Heart right ventricle (tissue), 16 donors: ENCODE results near the gene PPIF. TPM values are rescaled to one million over a fixed set of nuclear protein-coding genes. Genes with fewer than 3 reads are reported as not detected.

Source experiments
- ATAC-seq, 8 donors: fragments of 200-7000 bp; cut with Tn5 transposase; one replicate each; pipeline ENCODE4 v1.9.1; 2020; ENCODE audit warnings: mild to moderate bottlenecking in 8 of 8, moderate library complexity in 8 of 8, moderate number of reproducible peaks in 1 of 8
- DNase-seq, 2 donors: peaks; one replicate each; pipeline ENCODE4 v3.0.0-alpha.2; 2020
- H3K27ac ChIP-seq, 10 donors: fragments of 200-600 bp; sonication (generic) in 2 of 10; one replicate each; pipeline versions ENCODE4 v1.5.0 to v1.8.0; 2020 to 2022; ENCODE audit warnings: mild to moderate bottlenecking in 3 of 10
- H3K27me3 ChIP-seq, 7 donors: fragments of 200-600 bp; one replicate each; pipeline ENCODE4 v1.8.0; 2021 to 2022; ENCODE audit warnings: mild to moderate bottlenecking in 2 of 7
- H3K36me3 ChIP-seq, 9 donors: fragments of 200-600 bp; sonication (generic) in 1 of 9; one replicate each; pipeline versions ENCODE4 v1.5.0 to v1.8.0; 2020 to 2022; ENCODE audit warnings: mild to moderate bottlenecking in 2 of 9
- H3K4me1 ChIP-seq, 9 donors: fragments of 200-600 bp; sonication (generic) in 1 of 9; one replicate each; pipeline versions ENCODE4 v1.5.0 to v1.8.0; 2020 to 2022; ENCODE audit warnings: mild to moderate bottlenecking in 4 of 9
- H3K4me3 ChIP-seq, 10 donors: fragments of 200-600 bp; sonication (generic) in 2 of 10; one replicate each; pipeline versions ENCODE4 v1.5.0 to v1.8.0; 2020 to 2022; ENCODE audit warnings: mild to moderate bottlenecking in 7 of 10, moderate library complexity in 2 of 10
- H3K9me3 ChIP-seq, 11 donors: fragments of 200-600 bp in 10 of 11; sonication (generic) in 2 of 11; one replicate each; pipeline versions ENCODE4 v1.5.0 to v1.8.0; 2013 to 2022; ENCODE audit warnings: mild to moderate bottlenecking in 2 of 11, control low read depth in 1 of 11, moderate library complexity in 1 of 11
- WGBS, 2 donors: extraction: QIAGEN DNeasy Blood & Tissue Kit; methylation state at CpG; one replicate each; pipeline ENCODE4 v1.1.7; 2013; ENCODE audit warnings: inconsistent platforms in 1 of 2; 5-methylcytosine and 5-hydroxymethylcytosine counted together
- intact Hi-C, 10 donors: fragments of 100-400 bp; cut with DNase I; formaldehyde crosslinking; loops; one replicate each; pipeline versions ENCODE4 v1.11.1 to v1.14.2; 2022
- polyA plus RNA-seq, 2 donors: library from polyadenylated mRNA; stranded (reverse); fragments of 200-250 nt; gene quantifications; one replicate each; pipeline ENCODE4 v1.2.3, GENCODE V29; 2013
- total RNA-seq, 10 donors: library from RNA; stranded (reverse); fragmentation: NEBNext Ultra II Directional in 3 of 10; extraction: Animal tissue kit (Norgen Biotek cat#: 25700) in 3 of 10; gene quantifications; one replicate each; pipeline versions ENCODE4 v1.2.1 to v1.2.4, GENCODE V29; 2021 to 2023
- TF ChIP-seq, protein P1 (sequence below), 9 donors: fragments of 200-600 bp; sonication (generic) in 2 of 9; IDR thresholded peaks; one replicate each; pipeline versions ENCODE4 v1.5.0 to v1.8.0; 2021 to 2022; ENCODE audit warnings: antibody characterized with exemption in 9 of 9, mild to moderate bottlenecking in 5 of 9, moderate library complexity in 1 of 9
- donor health status: Arrhythmogenic right ventricular cardiomyopathy.
- donor health status: ischemic (EF 13 %, LVEDD 7.1; RV severe dilation, severe dysfunction).
- donor health status: healthy with polysubstance abuse.
- donor health status: DM: no; HTN: yes; CAD: no.
- donor health status: DM: no; HTN: no; CAD: no.
- donor health status: ischemic (EF 25% LVEDD 6.9; RV normal size, moderate dysfunction).
- donor health status: ischemic (EF 25% LVEDD 5.7; RV mildly dilated, moderate dysfunction).
- donor health status: healthy.
- donor health status: DM: yes; HTN: yes; CAD: no.
- donor health status: Ischemic cardiomyopathy.
- donor health status: ischemic (EF 35%, LVEDD 5.7; RV mildly dilated, moderate dysfunction).
- donor health status: nonischemic (EF 11% LVEDD 7.7; RV severe dilation, severe dysfunction).
- donor health status: DM: yes; HTN: yes; CAD: no.
- donor health status: PGD.
- donor health status: ischemic (EF 29% LVEDD 5.4; RV normal size, mild dysfunction).
- donor health status: nonischemic (EF 23%, LVEDD 6.1; RV moderate dilation, normal function).

The PPIF gene
- total and polyA plus RNA-seq, 12 donors = 44.3 to 205 (median 146) TPM

DNA sequence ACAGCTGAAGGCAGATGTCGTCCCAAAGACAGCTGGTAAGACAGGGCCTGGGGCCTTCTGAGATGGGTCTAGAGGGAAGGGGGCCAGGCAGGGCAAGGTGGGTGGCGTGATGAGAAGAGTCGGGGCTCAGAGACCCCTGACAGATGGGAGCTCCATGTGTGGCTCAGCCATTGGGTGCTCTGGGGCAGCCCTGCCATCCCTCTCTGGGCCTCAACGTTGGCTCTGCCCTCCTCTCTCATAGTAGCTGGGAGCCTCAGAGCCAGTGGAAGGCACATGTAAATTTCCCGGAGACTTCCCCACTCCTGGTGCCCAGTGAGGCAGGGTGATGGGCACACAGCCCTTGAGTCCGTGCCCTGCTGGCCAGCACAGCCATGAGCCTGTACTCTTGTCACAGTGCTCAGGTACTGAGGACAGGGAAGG is 1.8 kb downstream of the PPIF start:
- no peak for ATAC-seq
- WGBS, 2 donors = 69 to 76% methylated on average over 6 of the region's 6 CpGs
- Histone ChIP-seq H3K4me1 (peaks cover 3 to 81% (median 28%) of the 10 kb centered on the region in 9 donors), H3K27me3 (no peaks in the 10 kb centered on the region), H3K4me3 (peak overlapping the region in 5 of 10 donors; percentile 77 to 94 (median 80)), H3K36me3 (peaks cover 0 to 53% (median 45%) of the 10 kb centered on the region in 9 donors), H3K27ac (peak overlapping the region in 6 of 10 donors; percentile 90 to 98 (median 94)), H3K9me3 (no peaks in the 10 kb centered on the region)
- TF ChIP-seq, protein P1, sequence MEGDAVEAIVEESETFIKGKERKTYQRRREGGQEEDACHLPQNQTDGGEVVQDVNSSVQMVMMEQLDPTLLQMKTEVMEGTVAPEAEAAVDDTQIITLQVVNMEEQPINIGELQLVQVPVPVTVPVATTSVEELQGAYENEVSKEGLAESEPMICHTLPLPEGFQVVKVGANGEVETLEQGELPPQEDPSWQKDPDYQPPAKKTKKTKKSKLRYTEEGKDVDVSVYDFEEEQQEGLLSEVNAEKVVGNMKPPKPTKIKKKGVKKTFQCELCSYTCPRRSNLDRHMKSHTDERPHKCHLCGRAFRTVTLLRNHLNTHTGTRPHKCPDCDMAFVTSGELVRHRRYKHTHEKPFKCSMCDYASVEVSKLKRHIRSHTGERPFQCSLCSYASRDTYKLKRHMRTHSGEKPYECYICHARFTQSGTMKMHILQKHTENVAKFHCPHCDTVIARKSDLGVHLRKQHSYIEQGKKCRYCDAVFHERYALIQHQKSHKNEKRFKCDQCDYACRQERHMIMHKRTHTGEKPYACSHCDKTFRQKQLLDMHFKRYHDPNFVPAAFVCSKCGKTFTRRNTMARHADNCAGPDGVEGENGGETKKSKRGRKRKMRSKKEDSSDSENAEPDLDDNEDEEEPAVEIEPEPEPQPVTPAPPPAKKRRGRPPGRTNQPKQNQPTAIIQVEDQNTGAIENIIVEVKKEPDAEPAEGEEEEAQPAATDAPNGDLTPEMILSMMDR (IDR thresholded peaks at IDR 0.05) = no peak
- no peak for DNase-seq
- intact Hi-C loops = loop anchor here in 1 of 10 donors (10.0 kb wide), 1 partner anchor 104 kb away; no protein-coding TSS in a partner anchor

- intact Hi-C loops = loop anchor here in 1 of 10 donors (10.0 kb wide), 1 partner anchor 105 kb away; no protein-coding TSS in a partner anchor
- H3K27me3 ChIP-seq = no peaks in the 10 kb centered on the region
- peaks cover 3 to 80% (median 28%) of the 10 kb centered on the region in 9 donors for H3K4me1 ChIP-seq
- 62 to 82% methylated on average over 6 of the region's 6 CpGs for WGBS, 2 donors
- peak overlapping the region in 1 of 10 donors; percentile 94 for H3K4me3 ChIP-seq
- peaks cover 0 to 61% (median 53%) of the 10 kb centered on the region in 9 donors for H3K36me3 ChIP-seq
- H3K9me3 ChIP-seq = no peaks in the 10 kb centered on the region
- TF ChIP-seq, protein P1 (IDR thresholded peaks at IDR 0.05) = no peak
- DNase-seq = no peak
- peak overlapping the region in 2 of 10 donors; percentile 94 to 98 for H3K27ac ChIP-seq
- ATAC-seq = no peak
These were observed 2.6 kb downstream of the PPIF start for GRCh38 chr10:79349766-79350406.

DNA sequence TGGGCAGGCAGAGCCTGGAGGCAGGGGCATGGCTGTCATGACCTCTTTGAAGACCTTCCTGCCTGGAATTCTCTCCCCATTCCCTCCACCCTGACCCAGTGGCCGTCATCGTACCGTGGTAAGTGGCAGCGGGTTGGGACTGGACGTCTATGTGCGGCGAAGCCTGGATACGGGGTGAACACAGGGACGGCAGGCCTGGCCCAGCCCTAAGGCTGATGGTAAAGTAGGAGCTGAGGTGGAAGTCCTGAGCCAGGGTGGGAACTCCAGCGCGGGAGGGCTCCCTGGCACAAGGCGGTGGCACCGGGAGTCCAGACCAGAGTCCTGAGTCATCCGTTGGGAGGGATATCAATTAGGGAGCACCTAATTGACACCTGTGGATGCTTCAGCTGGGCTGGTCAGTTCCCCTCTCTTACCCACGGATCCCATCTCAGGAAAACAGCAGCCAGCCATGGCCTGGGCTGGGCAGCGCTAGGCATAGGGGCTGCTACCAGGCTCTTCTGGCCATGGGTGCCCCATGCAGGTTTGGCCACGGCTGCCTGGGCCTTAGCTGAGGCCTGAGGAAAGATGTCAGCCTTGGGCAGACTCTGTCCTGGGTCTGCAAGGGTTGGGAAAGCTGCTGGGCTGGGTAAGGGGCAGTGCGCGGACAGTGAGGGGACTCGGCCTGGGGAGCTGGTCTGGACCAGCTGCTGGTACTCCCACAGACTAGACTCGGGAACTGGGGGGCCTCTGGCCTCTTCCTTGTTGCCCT is 3.3 kb downstream of the PPIF start:
- intact Hi-C loops = no loop called here
- Histone ChIP-seq H3K4me3 (no peak overlapping the region), H3K9me3 (no peaks in the 10 kb centered on the region), H3K27me3 (no peaks in the 10 kb centered on the region), H3K27ac (no peak overlapping the region), H3K36me3 (peaks cover 0 to 68% (median 58%) of the 10 kb centered on the region in 9 donors), H3K4me1 (peaks cover 3 to 80% (median 28%) of the 10 kb centered on the region in 9 donors)
- TF ChIP-seq, protein P1 (IDR thresholded peaks at IDR 0.05) = no peak
- 91% methylated on average over 21 of the region's 21 CpGs for WGBS, 2 donors
- ATAC-seq (no peak), DNase-seq (no peak)

GRCh38 chr10:79351332-79351731 is 4.1 kb downstream of the PPIF start:
- Histone ChIP-seq H3K36me3 (peaks cover 0 to 76% (median 58%) of the 10 kb centered on the region in 9 donors), H3K27me3 (no peaks in the 10 kb centered on the region), H3K4me1 (peaks cover 3 to 81% (median 28%) of the 10 kb centered on the region in 9 donors), H3K9me3 (no peaks in the 10 kb centered on the region), H3K27ac (no peak overlapping the region), H3K4me3 (no peak overlapping the region)
- DNase-seq (no peak), ATAC-seq (no peak)
- 91 to 93% methylated on average over 13 of the region's 13 CpGs for WGBS, 2 donors
- TF ChIP-seq, protein P1 (IDR thresholded peaks at IDR 0.05) = no peak
- intact Hi-C loops = no loop called here
